Stimulated activated CD4-positive, alpha-beta T cell treated with anti-CD3 and anti-CD28 coated beads, Interleukin-15, amount 100 ng/mL, for 1 hour (primary cell): ENCODE results near the gene YWHAG.
A peak's percentile ranks its signal among the peaks of the same experiment; 100 is the strongest.
"Not testable (repeated sequence)": the region's sequence is repeated elsewhere in the genome, so short reads cannot be mapped to it uniquely, and the experiment has no call there.

Experiments
- DNase-seq, 2 donors: peaks; one replicate each; pipeline ENCODE4 v3.0.0-alpha.2; 2020; ENCODE audit warnings: low read depth in 1 of 2, low spot score in 1 of 2

YWHAG gene

DNA sequence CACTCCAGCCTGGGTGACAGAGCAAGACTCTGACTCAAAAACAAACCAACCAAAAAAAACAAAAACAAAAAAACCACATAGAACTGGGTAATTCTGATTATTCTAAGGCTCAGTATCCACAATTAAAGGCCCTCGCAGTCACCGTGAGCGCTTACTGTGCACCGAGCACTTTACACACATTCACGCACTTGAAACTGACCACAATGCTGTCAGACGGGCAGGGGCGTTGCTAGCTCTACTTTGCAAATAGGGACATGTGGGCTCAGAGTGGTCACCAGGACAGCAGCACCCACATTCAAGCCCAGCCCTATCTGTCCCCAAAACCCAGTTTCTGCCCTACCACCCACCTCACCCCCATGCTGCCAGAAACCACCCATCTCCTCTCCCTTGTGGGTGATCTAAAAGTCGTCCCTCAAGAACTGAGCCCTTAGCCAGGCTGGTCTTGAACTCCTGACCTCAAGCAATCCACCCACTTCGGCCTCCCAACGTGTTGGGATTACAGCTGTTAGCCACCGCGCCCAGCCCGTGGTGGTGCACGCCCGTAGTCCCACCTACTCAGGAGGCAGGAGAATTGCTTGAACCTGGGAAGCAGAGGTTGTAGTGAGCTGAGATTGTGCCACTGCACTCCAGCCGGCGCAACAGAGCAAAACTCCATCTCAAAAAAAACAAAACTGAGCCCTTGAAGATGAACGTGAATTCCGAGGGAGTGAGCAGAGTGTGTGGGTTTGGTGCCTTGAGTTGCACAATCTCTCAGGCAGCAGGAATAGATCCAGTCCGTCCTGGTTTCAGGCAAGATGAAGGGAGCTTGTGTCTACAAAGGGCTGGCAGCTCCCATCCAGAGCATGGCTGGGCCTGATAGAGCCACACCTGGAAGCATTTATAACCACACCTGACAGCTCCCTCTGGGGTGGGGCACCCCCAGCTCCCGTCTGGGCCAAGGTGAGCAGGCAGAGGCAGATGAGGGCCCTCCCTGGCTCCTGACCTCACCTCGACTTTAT lies 61.7 kb downstream of the YWHAG start:
- no peak for DNase-seq

DNA sequence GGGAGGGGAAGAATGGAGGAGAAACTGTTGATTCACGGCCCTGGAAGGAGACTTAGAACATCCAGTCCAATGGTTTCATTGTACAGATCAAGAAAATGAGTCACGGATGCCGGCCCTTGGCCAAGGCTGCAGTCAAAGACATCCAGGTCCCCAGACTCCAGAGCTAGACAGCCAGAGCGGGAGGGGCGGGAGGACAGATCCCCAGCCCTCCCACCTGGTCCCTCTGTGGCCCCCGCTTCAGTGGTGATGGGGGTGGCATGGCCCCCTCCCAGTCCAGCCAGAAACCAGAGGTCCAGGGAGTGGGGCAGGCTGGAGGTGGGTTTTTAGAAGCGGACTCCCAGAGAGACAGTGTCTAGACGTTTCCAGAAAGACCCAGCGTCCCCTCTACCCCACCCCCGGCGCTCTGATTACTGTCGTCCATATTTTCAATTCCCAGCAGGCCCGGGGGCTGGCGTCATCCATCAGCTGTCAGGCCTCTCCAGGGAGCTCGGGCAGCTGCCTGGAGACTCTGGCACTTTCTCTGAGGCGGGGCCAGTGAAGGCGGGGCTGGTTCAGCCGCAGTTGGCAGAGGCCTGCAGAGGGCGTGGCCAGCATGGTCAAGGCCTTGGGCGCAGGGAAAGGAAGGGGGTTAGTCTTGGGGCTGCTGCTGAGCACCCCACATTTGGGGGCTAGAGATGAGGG lies 64.3 kb downstream of the YWHAG start:
- no peak for DNase-seq

DNA sequence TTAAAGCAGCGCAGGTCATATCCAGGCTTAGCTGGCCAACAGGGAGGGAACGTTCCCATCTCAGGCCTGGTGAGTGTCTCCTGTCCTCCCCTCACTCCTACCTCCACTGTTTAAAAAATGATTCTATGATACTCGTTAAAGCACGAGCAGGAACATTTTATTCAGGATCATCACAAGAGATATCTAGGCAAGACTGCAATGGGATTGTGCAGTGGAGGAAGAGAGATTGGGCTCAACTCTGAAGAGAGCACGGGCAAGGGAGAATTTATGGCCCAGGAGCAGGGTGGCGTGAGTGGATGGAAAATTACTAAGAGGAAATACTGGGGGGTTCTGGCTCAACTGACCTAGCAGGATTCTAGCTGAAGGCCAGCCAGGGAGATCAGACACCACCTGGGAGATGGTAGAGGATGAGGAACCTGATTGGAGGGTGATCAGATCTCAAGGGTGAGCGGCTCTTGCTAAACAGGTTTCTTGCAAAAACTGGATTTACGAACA lies 65.3 kb downstream of the YWHAG start:
- no peak for DNase-seq

- not testable (repeated sequence) for DNase-seq
These were observed 65.9 kb downstream of the YWHAG start for GRCh38 chr7:76292911-76293310.

DNA sequence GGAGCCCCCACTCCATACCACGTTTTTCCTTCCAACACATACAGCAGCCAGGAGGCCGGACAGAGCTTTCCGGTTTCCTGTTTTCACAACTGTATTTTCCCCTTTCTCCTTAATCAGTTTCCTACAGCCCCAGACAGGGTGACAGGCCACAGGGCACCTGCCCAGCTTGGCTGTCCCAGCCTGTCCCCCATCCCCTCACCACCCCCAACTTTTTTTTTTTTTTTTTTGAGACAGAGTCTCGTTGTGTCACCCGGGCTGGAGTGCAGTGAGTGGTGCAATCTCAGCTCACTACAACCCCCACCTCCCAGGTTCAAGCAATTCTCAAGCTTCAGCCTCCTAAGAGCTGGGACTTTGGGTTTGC lies 66.6 kb downstream of the YWHAG start:
- DNase-seq = no peak

- peak; percentile 73 to 80 for DNase-seq
These were observed 67.2 kb downstream of the YWHAG start for GRCh38 chr7:76291351-76292212.

GRCh38 chr7:76290847-76291350 lies 67.9 kb downstream of the YWHAG start:
- not testable (repeated sequence) for DNase-seq

GRCh38 chr7:76286842-76287403 lies 71.9 kb downstream of the YWHAG start:
- no peak for DNase-seq

GRCh38 chr7:76285604-76286374 lies 73.0 kb downstream of the YWHAG start:
- no peak for DNase-seq

- DNase-seq = no peak
These were observed 75.3 kb downstream of the YWHAG start for GRCh38 chr7:76283254-76284159.

DNA sequence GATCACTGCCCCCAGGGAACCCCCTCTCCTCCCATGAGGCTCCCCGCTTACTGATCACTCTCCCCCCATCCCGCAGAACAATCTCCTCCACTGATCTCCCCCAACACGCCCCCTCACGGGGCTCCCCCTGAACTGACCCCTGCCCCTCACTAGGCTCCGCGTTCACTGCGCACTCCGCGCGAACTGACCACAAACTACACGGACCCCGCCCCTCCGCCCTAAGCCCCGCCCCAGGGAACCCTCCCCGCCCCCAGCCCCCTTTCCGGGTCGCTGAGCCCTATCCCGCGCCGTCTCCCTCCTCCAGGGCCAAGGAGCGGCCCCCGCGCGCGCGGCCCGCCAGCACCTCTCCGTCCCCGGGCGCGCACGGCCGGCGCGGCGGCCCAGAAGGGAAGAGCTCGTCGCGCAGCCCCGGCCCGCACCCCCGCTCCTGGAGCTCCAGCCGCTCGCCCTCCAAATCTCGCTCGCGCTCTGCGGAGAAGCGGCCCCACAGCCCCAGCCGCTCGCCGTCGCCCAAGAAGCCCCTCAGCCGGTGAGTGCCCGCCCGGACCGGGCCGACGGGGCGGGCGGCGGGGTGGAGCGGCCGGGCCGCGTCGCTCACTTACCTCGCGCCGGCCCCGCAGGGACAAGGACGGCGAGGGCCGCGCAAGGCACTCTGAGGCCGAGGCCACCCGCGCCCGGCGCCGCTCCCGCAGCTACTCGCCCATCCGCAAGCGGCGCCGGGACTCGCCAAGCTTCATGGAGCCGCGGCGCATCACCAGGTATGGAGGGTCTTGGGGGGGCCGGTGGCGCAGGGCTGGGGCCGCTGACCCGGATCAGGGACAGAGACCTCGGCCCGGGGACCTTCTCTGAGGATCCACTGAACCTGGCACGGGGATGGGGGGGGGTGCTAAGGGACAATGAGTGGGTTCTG lies 76.2 kb downstream of the YWHAG start:
- no peak for DNase-seq

GRCh38 chr7:76281706-76282343 lies 77.0 kb downstream of the YWHAG start:
- no peak for DNase-seq

DNA sequence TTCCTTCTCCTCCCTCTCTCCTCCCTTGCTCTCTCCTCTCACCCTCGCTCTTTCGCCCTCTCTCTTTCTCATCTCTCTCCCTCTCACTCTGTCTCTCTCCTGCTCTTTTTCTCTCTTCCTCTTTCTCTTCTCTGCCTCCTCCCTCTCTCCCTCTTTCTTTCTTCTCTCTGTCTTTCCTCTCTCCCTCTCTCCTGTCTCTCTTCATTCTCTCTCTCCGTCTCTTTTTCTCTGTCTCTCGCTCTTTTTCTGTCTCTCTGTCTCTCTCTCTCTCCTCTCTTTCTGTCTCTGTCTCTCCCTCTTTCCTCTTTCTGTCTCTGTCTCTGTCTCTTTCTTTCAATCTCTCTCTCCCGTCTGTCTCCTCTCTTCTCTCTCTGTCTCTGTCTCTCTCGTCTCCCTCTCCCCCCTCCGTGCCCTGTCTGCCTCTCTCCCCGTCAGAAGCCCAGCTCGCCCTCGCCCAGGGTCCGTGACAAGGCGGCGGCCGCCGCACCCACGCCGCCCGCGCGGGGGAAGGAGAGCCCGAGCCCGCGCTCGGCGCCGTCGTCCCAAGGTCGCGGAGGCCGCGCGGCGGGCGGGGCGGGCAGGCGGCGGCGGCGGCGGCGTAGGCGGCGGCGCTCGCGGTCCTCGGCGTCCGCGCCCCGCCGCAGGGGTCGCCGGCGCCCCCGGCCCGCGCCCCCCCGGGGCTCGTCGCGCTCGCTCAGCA lies 77.6 kb downstream of the YWHAG start:
- DNase-seq = no peak

- DNase-seq = no peak
These were observed 78.4 kb downstream of the YWHAG start for GRCh38 chr7:76280408-76280807.

DNA sequence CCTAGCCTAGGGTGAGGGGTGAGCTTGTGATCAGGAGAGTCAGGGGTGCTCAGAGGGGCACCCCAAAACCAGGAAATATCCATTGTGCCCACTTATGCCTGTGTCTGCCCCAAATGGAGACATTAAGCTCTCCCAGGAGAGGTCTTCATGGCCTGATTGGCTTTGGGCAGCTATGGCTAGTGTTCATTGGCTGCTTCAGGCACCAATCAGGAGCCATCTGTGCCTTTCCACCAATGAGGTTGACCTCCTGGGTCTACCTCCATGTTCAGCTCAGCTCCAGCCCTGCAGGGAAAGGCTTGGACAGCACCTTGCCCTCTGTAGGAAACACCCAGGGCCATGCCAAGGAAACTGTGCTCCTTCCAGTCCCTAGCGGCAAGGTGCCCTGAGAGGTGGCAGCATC lies 80.3 kb downstream of the YWHAG start:
- DNase-seq = no peak
